HG03060 (cell line): ENCODE results near the gene PPP1R37.
"Not testable (repeated sequence)": the region's sequence is repeated elsewhere in the genome, so short reads cannot be mapped to it uniquely, and the experiment has no call there.

Experiments
- ATAC-seq: cut with Tn5 transposase; IDR thresholded peaks from one replicate; pipeline ENCODE4 v1.9.1; 2021; ENCODE audit warnings: low read depth, moderate number of reproducible peaks; ENCODE audit not compliant: unreplicated experiment

The PPP1R37 gene

GRCh38 chr19:45112111-45112827 is 19.3 kb downstream of the PPP1R37 start:
- ATAC-seq: no peak

- ATAC-seq: no peak
These were observed 20.6 kb downstream of the PPP1R37 start for GRCh38 chr19:45113628-45114027.

- ATAC-seq: no peak
These were observed 21.1 kb downstream of the PPP1R37 start for GRCh38 chr19:45114116-45114515.

GRCh38 chr19:45115809-45116615 is 23.0 kb downstream of the PPP1R37 start:
- ATAC-seq: no peak

GRCh38 chr19:45117167-45117594 is 24.2 kb downstream of the PPP1R37 start:
- no peak for ATAC-seq

- ATAC-seq: no peak
These were observed 24.7 kb downstream of the PPP1R37 start for GRCh38 chr19:45117671-45118070.

- ATAC-seq: no peak
These were observed 25.1 kb downstream of the PPP1R37 start for GRCh38 chr19:45118106-45118505.

GRCh38 chr19:45118591-45119355 is 25.8 kb downstream of the PPP1R37 start:
- not testable (repeated sequence) for ATAC-seq

- ATAC-seq: no peak
These were observed 26.6 kb downstream of the PPP1R37 start for GRCh38 chr19:45119582-45119981.

GRCh38 chr19:45121827-45122345 is 28.9 kb downstream of the PPP1R37 start:
- ATAC-seq: no peak

GRCh38 chr19:45122832-45123231 is 29.9 kb downstream of the PPP1R37 start:
- ATAC-seq: no peak

GRCh38 chr19:45123440-45123850 is 30.5 kb downstream of the PPP1R37 start:
- ATAC-seq: no peak

- no peak for ATAC-seq
These were observed 31.0 kb downstream of the PPP1R37 start for GRCh38 chr19:45124021-45124420.

GRCh38 chr19:45125360-45125759 is 32.4 kb downstream of the PPP1R37 start:
- no peak for ATAC-seq

- no peak for ATAC-seq
These were observed 33.1 kb downstream of the PPP1R37 start for GRCh38 chr19:45125975-45126493.

GRCh38 chr19:45126654-45127053 is 33.7 kb downstream of the PPP1R37 start:
- no peak for ATAC-seq

GRCh38 chr19:45128146-45128545 is 35.2 kb downstream of the PPP1R37 start:
- ATAC-seq: no peak

- no peak for ATAC-seq
These were observed 35.8 kb downstream of the PPP1R37 start for GRCh38 chr19:45128806-45129205.

- no peak for ATAC-seq
These were observed 37.3 kb downstream of the PPP1R37 start for GRCh38 chr19:45130236-45130635.

GRCh38 chr19:45130888-45131615 is 38.1 kb downstream of the PPP1R37 start:
- ATAC-seq: no peak
